DOHH2 (cell line): ENCODE data around the gene CRYBA2.

Experiments
- H3F3A ChIP-seq: fragments of 200-600 bp; sonication (generic), shearing (Covaris generic); 2 replicates; pipeline ENCODE4 v1.6.0; 2016; ENCODE audit warnings: antibody characterized with exemption, mild to moderate bottlenecking; ENCODE audit not compliant: control insufficient read depth, insufficient read depth
- H3K27ac ChIP-seq: fragments of 200-600 bp; sonication (generic); 2 replicates; pipeline ENCODE4 v1.5.1; 2014; ENCODE audit warnings: low read depth, mild to moderate bottlenecking, low read length, moderate library complexity
- H3K27me3 ChIP-seq: fragments of 200-600 bp; sonication (generic); 2 replicates; pipeline ENCODE4 v1.6.1; 2014; ENCODE audit warnings: mild to moderate bottlenecking, low read length, mixed read lengths; ENCODE audit not compliant: control insufficient read depth
- H3K36me3 ChIP-seq: fragments of 200-600 bp; sonication (generic); 2 replicates; pipeline ENCODE4 v1.6.1; 2014; ENCODE audit warnings: mild to moderate bottlenecking, low read length, moderate library complexity, mixed read lengths; ENCODE audit not compliant: control insufficient read depth
- H3K4me1 ChIP-seq: fragments of 200-600 bp; sonication (generic); 2 replicates; pipeline ENCODE4 v1.6.1; 2014; ENCODE audit warnings: mild to moderate bottlenecking, low read length, mixed read lengths; ENCODE audit not compliant: control insufficient read depth
- H3K4me2 ChIP-seq: fragments of 200-600 bp; sonication (generic); 2 replicates; pipeline ENCODE4 v1.6.0; 2014; ENCODE audit warnings: mild to moderate bottlenecking, low read length, moderate library complexity
- H3K4me3 ChIP-seq: fragments of 200-600 bp; sonication (generic); 2 replicates; pipeline ENCODE4 v1.5.1; 2014; ENCODE audit warnings: mild to moderate bottlenecking, low read length, mixed read lengths
- H3K79me2 ChIP-seq: fragments of 200-600 bp; sonication (generic); 2 replicates; pipeline ENCODE4 v1.6.1; 2014; ENCODE audit warnings: mild to moderate bottlenecking, low read length, mixed read lengths; ENCODE audit not compliant: control insufficient read depth
- H3K9me2 ChIP-seq: fragments of 200-600 bp; sonication (generic); replicated peaks from 2 replicates; pipeline ENCODE4 v1.6.1; 2014; ENCODE audit warnings: mild to moderate bottlenecking, low read length, mixed read lengths; ENCODE audit not compliant: control insufficient read depth
- H3K9me3 ChIP-seq: fragments of 200-600 bp; sonication (generic); 2 replicates; pipeline ENCODE4 v1.6.1; 2014; ENCODE audit warnings: antibody characterized with exemption, low read length, mixed read lengths; ENCODE audit not compliant: control insufficient read depth, insufficient read depth
- H4K20me1 ChIP-seq: fragments of 200-600 bp; sonication (generic); 2 replicates; pipeline ENCODE4 v1.6.0; 2014; ENCODE audit warnings: low read depth, mild to moderate bottlenecking, antibody characterized with exemption, low read length, moderate library complexity; ENCODE audit not compliant: control insufficient read depth, insufficient read depth
- CTCF ChIP-seq: fragments of 200-600 bp; sonication (generic); IDR thresholded peaks from one replicate; pipeline ENCODE4 v1.5.1; 2014; ENCODE audit warnings: antibody characterized with exemption, mild to moderate bottlenecking, low read depth, low read length; ENCODE audit not compliant: poor library complexity, severe bottlenecking
- EZH2phosphoT487 ChIP-seq: fragments of 200-600 bp; sonication (generic); IDR thresholded peaks from 2 replicates; pipeline ENCODE4 v1.6.1; 2017; ENCODE audit warnings: borderline replicate concordance, mild to moderate bottlenecking, antibody characterized with exemption, low read length, moderate library complexity, mixed read lengths

The CRYBA2 gene

GRCh38 chr2:219022616-219023015, 29.4 kb upstream of the CRYBA2 start:
- no peak overlapping the region for H3K4me3 ChIP-seq
- peaks cover 2% of the 10 kb centered on the region; the same call in 1 of the 2 replicates for H3K27me3 ChIP-seq
- no peak for TF ChIP-seq CTCF
- no peak for TF ChIP-seq EZH2phosphoT487
- H3K4me1 ChIP-seq: no peaks in the 10 kb centered on the region
- H3K9me3 ChIP-seq: no peaks in the 10 kb centered on the region
- H3K4me2 ChIP-seq: no peak overlapping the region
- H3K79me2 ChIP-seq: no peaks in the 10 kb centered on the region
- H3K9me2 ChIP-seq: no peaks in the 10 kb centered on the region
- no peaks in the 10 kb centered on the region for H4K20me1 ChIP-seq
- no peak overlapping the region for H3K27ac ChIP-seq
- H3K36me3 ChIP-seq: no peaks in the 10 kb centered on the region
- H3F3A ChIP-seq: no peaks in the 10 kb centered on the region

DNA sequence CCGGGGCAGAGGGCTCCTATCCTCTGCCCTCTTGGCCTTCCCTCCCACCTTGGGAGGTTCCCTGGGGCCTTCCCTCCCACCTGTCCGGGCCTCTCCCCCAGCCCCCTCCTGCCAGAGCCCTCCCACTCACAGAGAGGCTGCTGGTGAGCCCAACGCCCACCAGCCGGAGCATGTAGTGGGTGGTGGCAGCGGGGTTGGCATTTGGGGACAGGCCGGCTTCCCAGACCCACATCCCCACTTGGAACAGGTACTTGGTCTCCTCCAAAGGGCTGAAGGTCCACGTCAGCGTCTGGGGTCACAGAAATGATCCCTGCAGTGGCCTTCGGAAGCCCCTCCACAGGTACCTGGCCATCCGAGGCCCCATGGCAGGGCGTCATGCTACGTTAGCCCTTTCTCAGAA, 28.8 kb upstream of the CRYBA2 start:
- Histone ChIP-seq H3K36me3 (no peaks in the 10 kb centered on the region), H3K4me2 (no peak overlapping the region), H3K27me3 (peaks cover 2% of the 10 kb centered on the region; the same call in 1 of the 2 replicates), H3K79me2 (no peaks in the 10 kb centered on the region), H4K20me1 (no peaks in the 10 kb centered on the region), H3K4me3 (no peak overlapping the region), H3F3A (no peaks in the 10 kb centered on the region), H3K9me3 (no peaks in the 10 kb centered on the region), H3K9me2 (no peaks in the 10 kb centered on the region), H3K4me1 (no peaks in the 10 kb centered on the region), H3K27ac (no peak overlapping the region)
- TF ChIP-seq EZH2phosphoT487: no peak
- no peak for TF ChIP-seq CTCF

- Histone ChIP-seq H3K4me3 (no peak overlapping the region), H3K9me3 (no peaks in the 10 kb centered on the region), H3K79me2 (no peaks in the 10 kb centered on the region), H3F3A (no peaks in the 10 kb centered on the region), H3K27ac (no peak overlapping the region), H4K20me1 (no peaks in the 10 kb centered on the region), H3K9me2 (no peaks in the 10 kb centered on the region), H3K36me3 (no peaks in the 10 kb centered on the region), H3K4me1 (no peaks in the 10 kb centered on the region), H3K4me2 (no peak overlapping the region), H3K27me3 (peaks cover 2% of the 10 kb centered on the region; the same call in 1 of the 2 replicates)
- TF ChIP-seq EZH2phosphoT487 (no peak), CTCF (no peak)
These were observed 28.4 kb upstream of the CRYBA2 start for GRCh38 chr2:219021591-219021990.
